A549 treated with CORT108297 at 1 μM for 4 hours (cell line): ENCODE measurements around the gene TBX5. TPM values are rescaled to one million over a fixed set of nuclear protein-coding genes. Genes with fewer than 3 reads are reported as not detected.

Experiments used
- total RNA-seq: library from RNA; stranded (reverse); fragments of 200-300 nt; extraction: Qiagen RNA extraction; gene quantifications from 5 replicates; pipeline ENCODE4 v1.2.3, GENCODE V29; 2022

The TBX5 gene
- not detected in 5 replicates for total RNA-seq

GRCh38 chr12:114405519-114406271 is at the start of gene TBX5:
Gene TBX5 (minus strand): TSS chr12:114406144. CDS start chr12:114403898, 2,246 bp downstream.

